HepG2 (cell line): ENCODE results near the gene IL1RL2.

Experiments used
- CHCHD3 ChIP-seq: sonication (generic); formaldehyde crosslinking; IDR thresholded peaks from 2 replicates; pipeline ENCODE4 v1.8.0; 2022; ENCODE audit warnings: mild to moderate bottlenecking, missing genetic modification reagents, moderate library complexity
- CTCF ChIP-seq: sonication (generic); formaldehyde crosslinking; IDR thresholded peaks from 2 replicates; pipeline ENCODE4 v1.5.0; 2020; ENCODE audit warnings: mild to moderate bottlenecking, missing genetic modification reagents, moderate library complexity
- HCFC1 ChIP-seq: fragments of 150-350 bp; IDR thresholded peaks from 2 replicates; pipeline ENCODE4 v1.6.1; 2014; ENCODE audit warnings: low read depth, low read length
- KLF13 ChIP-seq: sonication (generic); formaldehyde crosslinking; IDR thresholded peaks from 2 replicates; pipeline ENCODE4 v1.4.0; 2020; ENCODE audit warnings: mild to moderate bottlenecking, missing genetic modification reagents
- NKX3-1 ChIP-seq: sonication (generic); formaldehyde crosslinking; IDR thresholded peaks from 2 replicates; pipeline ENCODE4 v1.5.0; 2020; ENCODE audit warnings: missing genetic modification reagents
- NR2C2 ChIP-seq: sonication (generic); formaldehyde crosslinking; IDR thresholded peaks from 2 replicates; pipeline ENCODE4 v1.4.0; 2020; ENCODE audit warnings: missing genetic modification reagents, mild to moderate bottlenecking, moderate library complexity, borderline replicate concordance
- POLR2A ChIP-seq, 2 experiments: IDR thresholded peaks; 2 replicates each; pipeline ENCODE4 v1.6.1; 2011; ENCODE audit warnings: low read depth in 2 of 2, low read length in 2 of 2, mild to moderate bottlenecking in 1 of 2, moderate library complexity in 1 of 2; ENCODE audit not compliant: insufficient read depth in 1 of 2
- STAT6 ChIP-seq: sonication (generic); formaldehyde crosslinking; IDR thresholded peaks from 2 replicates; pipeline ENCODE4 v1.4.0; 2020; ENCODE audit warnings: missing genetic modification reagents, mild to moderate bottlenecking, borderline replicate concordance
- TEF ChIP-seq: sonication (generic); formaldehyde crosslinking; IDR thresholded peaks from 2 replicates; pipeline ENCODE4 v1.5.0; 2020; ENCODE audit warnings: missing genetic modification reagents
- THRA ChIP-seq: sonication (generic); formaldehyde crosslinking; IDR thresholded peaks from 2 replicates; pipeline ENCODE4 v1.4.0; 2020; ENCODE audit warnings: missing genetic modification reagents, borderline replicate concordance
- YY1 ChIP-seq: IDR thresholded peaks from 2 replicates; pipeline ENCODE4 v1.6.1; 2011; ENCODE audit warnings: low read length, low read depth, moderate library complexity, mild to moderate bottlenecking; ENCODE audit not compliant: insufficient read depth, insufficient replicate concordance
- ZNF597 ChIP-seq: sonication (generic); formaldehyde crosslinking; IDR thresholded peaks from 2 replicates; pipeline ENCODE4 v1.5.0; 2020; ENCODE audit warnings: missing genetic modification reagents

GRCh38 chr2:102235042-102235473 is 48.2 kb downstream of the IL1RL2 start:
- TF ChIP-seq NR2C2 (CRISPR knock-in tag) (no peak), CTCF (CRISPR knock-in tag) (peak; percentile 72), POLR2A (IDR thresholded peaks at IDR 0.05; ENCODE audit: insufficient read depth in 1 of 2, low read depth in 2 of 2, low read length in 2 of 2) (no peak), NKX3-1 (CRISPR knock-in tag) (no peak), TEF (CRISPR knock-in tag) (no peak), THRA (CRISPR knock-in tag) (no peak), HCFC1 (no peak), KLF13 (CRISPR knock-in tag) (no peak), YY1 (peak; percentile 6), STAT6 (CRISPR knock-in tag) (no peak), ZNF597 (CRISPR knock-in tag) (no peak), CHCHD3 (CRISPR knock-in tag) (no peak)
